ENCODE measurements around the gene SELENOS.

The SELENOS gene

DNA sequence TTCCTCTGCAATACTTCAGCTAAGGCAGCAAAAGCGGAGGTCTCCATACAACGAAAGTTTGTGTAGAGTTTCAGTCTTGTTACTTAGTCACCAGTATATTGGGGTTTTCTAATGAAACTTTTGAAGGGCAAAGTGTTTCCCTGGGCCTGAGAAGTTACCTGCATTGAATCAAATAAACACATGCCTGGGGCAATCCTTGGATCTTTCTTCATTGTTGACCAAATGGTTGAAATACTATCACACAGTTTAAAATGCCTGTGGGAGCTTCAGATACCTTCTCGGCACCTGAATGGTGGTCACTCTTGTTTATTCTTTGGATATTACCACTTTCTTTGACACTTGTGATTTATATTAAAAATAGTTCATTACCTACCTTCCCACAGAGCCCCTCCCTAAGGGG lies 24.4 kb downstream of the SELENOS start:
- TF ChIP-seq, protein P1, sequence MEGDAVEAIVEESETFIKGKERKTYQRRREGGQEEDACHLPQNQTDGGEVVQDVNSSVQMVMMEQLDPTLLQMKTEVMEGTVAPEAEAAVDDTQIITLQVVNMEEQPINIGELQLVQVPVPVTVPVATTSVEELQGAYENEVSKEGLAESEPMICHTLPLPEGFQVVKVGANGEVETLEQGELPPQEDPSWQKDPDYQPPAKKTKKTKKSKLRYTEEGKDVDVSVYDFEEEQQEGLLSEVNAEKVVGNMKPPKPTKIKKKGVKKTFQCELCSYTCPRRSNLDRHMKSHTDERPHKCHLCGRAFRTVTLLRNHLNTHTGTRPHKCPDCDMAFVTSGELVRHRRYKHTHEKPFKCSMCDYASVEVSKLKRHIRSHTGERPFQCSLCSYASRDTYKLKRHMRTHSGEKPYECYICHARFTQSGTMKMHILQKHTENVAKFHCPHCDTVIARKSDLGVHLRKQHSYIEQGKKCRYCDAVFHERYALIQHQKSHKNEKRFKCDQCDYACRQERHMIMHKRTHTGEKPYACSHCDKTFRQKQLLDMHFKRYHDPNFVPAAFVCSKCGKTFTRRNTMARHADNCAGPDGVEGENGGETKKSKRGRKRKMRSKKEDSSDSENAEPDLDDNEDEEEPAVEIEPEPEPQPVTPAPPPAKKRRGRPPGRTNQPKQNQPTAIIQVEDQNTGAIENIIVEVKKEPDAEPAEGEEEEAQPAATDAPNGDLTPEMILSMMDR (IDR thresholded peaks at IDR 0.05; ENCODE audit: low read depth, low read length, missing control alignments): no peak
- in situ Hi-C loops (cut with HindIII; ENCODE audit: low sequenced_read_pairs): loop anchor here (5.0 kb wide), 1 partner anchor 61 kb away; no protein-coding TSS in a partner anchor
- H3K4me3 ChIP-seq (ENCODE audit: low read depth, low read length): peak overlapping the region; percentile 89
- no peak for DNase-seq (ENCODE audit: low read depth)

DNA sequence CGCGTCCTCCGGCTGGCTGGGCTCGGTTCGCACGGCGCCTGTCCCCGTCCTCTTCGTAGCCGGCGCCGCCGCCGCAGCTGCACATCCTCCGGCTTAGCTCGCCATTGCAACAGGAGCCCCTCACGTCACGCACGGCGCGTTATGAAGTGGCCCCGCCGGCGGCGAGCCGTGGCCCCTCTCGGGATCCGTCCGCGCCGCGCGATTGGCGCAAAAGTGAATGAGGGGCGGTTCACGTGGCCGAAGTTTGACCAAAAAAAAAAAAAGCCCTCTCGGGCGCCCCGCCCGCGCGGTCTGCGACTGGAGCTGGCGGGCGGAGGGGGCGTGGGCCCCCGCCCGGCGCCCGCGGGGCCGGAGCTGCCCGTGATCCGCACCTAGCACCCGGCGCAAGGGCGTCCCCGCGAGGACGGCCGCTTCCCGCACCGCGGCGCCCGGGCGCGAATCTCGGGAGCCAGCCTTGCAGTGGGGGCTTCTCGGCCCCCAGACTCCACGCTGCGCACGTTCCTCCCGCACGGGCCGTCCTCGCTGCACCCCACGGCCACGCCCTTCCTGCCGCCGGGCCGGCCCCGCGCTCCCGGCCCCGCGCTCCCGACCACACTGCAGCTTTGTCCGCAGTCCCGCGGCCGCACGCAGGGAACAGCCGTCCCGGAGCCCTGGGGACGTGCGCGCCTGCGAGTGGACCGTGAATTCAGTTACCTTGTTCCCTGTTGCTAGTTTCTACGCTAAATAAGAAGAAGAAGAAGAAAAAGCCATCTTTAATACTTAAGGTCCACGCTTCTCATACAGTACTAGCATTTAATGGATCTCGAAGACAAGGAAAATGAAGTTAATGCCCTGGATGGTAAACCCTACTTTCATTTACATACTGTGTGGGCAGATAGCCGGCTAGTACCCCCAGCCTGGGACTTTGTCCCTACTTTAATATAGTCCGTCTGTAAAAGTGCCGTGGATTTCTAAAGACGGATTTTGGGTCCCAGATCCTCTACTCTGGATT lies 25.2 kb downstream of the SELENOS start, which contains the start of gene CHSY1:
CHSY1 (minus strand) TSS at position 219 of the 991 bp plus-strand sequence. CDS start 592 bp downstream, outside the sequence.
- DNase-seq (ENCODE audit: low read depth): peak; percentile 86
- in situ Hi-C loops (cut with HindIII; ENCODE audit: low sequenced_read_pairs): loop anchor here (5.0 kb wide), 1 partner anchor 60 kb away; no protein-coding TSS in a partner anchor
- TF ChIP-seq, protein P1 (IDR thresholded peaks at IDR 0.05; ENCODE audit: low read depth, low read length, missing control alignments): no peak

DNA sequence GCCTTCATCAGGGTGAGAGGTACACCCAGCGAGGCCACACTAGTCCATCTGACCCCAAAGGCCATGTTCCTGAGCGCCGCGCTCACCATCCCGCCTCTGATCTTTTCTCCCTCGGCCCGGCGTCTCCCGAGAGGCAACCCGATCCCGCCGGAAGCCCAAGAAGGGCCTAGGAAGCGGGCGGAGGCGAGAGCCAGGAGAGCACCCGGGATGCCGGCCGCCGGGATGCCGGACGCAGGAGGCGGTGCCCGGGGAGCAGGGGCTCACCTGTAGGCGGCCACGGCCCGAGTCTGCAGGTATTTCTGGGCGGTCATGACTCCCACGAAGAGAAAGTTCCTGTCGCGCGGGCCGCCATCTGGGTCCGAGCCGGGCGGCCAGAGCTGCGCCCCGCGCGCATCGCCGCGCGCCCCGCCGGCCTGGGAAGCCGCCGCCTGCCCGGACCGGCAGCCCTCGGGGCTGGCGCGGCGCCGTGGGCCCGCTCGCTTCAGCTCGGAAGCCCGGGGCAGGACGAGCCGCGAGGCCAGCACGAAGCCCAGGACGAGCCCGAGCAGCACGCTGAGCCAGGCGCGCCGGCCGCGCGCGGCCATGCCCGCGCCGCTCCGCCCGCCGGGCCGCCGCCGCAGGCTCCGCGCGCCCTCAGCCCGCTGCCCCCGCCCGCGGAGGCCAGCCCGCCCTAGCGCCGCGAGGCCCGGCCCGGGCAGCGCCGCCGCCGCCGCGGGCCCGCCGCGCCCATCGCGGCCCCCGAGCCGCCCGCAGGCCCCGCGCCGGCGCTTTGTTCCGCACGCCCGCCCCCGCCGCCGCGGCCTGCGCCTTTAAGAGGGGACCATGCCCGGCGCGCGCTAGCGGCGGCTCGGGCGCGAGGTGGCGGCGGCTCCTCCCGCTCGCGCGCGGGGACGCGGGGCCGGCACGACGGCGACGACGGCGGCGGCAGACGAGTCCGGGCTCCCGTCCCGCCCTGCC lies 26.1 kb downstream of the SELENOS start:
- H3K4me3 ChIP-seq (ENCODE audit: low read depth, low read length): peak overlapping the region; percentile 89
- in situ Hi-C loops (cut with HindIII; ENCODE audit: low sequenced_read_pairs): loop anchor here (5.0 kb wide), 1 partner anchor 59 kb away; no protein-coding TSS in a partner anchor
- TF ChIP-seq, protein P1 (IDR thresholded peaks at IDR 0.05; ENCODE audit: low read depth, low read length, missing control alignments): no peak
- DNase-seq (ENCODE audit: low read depth): no peak

More for the DNA sequence above, 25.2 kb downstream of the SELENOS start, which contains the start of gene CHSY1:
- peak within 1 kb of the TSS; percentile 89 for H3K4me3 ChIP-seq (ENCODE audit: low read depth, low read length)

DNA sequence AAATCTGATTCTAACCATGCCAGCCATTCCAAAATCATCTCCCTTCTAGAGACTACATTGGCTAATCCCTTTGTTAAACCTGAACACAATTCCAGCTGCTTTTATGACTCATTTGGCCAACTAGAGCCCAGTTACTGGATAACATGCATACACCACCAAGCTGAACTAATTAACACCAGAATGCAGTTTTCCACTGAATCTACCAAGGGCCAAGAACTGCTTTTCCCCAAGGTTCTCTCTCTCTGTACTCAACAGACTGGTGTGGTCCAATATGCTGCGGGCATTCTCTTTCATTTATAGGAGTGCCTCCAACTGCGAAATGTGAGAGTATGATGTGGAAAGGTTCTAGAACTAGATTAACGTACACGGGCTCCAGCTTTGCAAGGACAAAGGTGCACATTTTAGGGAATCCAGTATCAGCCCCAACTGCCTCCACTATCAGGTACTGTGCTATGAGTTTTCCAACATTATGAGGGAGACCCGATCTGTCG lies 26.9 kb downstream of the SELENOS start:
- in situ Hi-C loops (cut with HindIII; ENCODE audit: low sequenced_read_pairs): loop anchor here (5.0 kb wide), 1 partner anchor 58 kb away; no protein-coding TSS in a partner anchor
- peak; percentile 92 for DNase-seq (ENCODE audit: low read depth)
- peak overlapping the region; percentile 89 for H3K4me3 ChIP-seq (ENCODE audit: low read depth, low read length)
- TF ChIP-seq, protein P1 (IDR thresholded peaks at IDR 0.05; ENCODE audit: low read depth, low read length, missing control alignments): no peak

DNA sequence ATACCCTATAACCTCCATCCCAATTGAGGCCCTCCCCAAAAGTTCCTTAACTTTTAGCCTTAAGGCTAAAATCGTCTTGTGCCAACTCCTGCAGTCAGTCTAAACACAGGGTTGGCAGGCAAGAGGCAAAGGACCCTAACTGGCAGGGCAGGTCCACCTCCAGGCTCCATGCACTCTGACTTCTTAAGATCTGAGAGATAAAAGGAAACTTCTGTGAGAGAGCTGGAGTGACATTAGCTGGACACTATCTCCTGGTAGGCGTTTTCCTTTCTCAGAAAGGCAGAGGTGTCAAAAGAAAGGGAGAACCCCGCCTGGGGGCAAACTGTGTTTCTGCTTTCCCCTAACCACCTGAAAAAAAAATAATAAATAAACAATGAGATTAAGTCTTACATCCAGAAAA lies 29.0 kb downstream of the SELENOS start:
- no peak for DNase-seq (ENCODE audit: low read depth)
- H3K4me3 ChIP-seq (ENCODE audit: low read depth, low read length): no peak overlapping the region
- TF ChIP-seq, protein P1 (IDR thresholded peaks at IDR 0.05; ENCODE audit: low read depth, low read length, missing control alignments): no peak
- in situ Hi-C loops (cut with HindIII; ENCODE audit: low sequenced_read_pairs): loop anchor here (10.0 kb wide), 1 partner anchor 123 kb away; no protein-coding TSS in a partner anchor

Data from astrocyte of the cerebellum (primary cell).